Measurements from ENCODE around the gene ARL16. TPM values are rescaled to one million over a fixed set of nuclear protein-coding genes. Genes with fewer than 3 reads are reported as not detected.
A peak's percentile ranks its signal among the peaks of the same experiment; 100 is the strongest.

Gene ARL16
- total RNA-seq = 25.0 TPM
- long read RNA-seq, transcript ARL16-204 (5 exons, 1,526 nt) = minor isoform, 21 of 65 reads
- long read RNA-seq, transcript ARL16-201 (5 exons, 1,227 nt) = major isoform, 26 of 65 reads
- long read RNA-seq, partial matches to known transcripts = 4 of 65 reads
- long read RNA-seq, other reads (novel, unspliced or antisense) = 10 of 65 reads

- peak; percentile 99 for DNase-seq (ENCODE audit: low spot score)
Measured at GRCh38 chr17:81683584-81684441, at the start of gene ARL16, which contains the start of gene HGS. Gene ARL16 (minus strand): TSS chr17:81683797. CDS start chr17:81683753, 44 bp downstream. Gene HGS (plus strand): TSS chr17:81684011. CDS start chr17:81684067, 56 bp downstream.

GRCh38 chr17:81727324-81728031 is 43.9 kb upstream of the ARL16 start:
- DNase-seq (ENCODE audit: low spot score) = no peak

GRCh38 chr17:81726004-81726403 is 42.4 kb upstream of the ARL16 start:
- no peak for DNase-seq (ENCODE audit: low spot score)

GRCh38 chr17:81725439-81725838 is 41.8 kb upstream of the ARL16 start:
- DNase-seq (ENCODE audit: low spot score) = no peak

GRCh38 chr17:81723651-81724209 is 40.1 kb upstream of the ARL16 start:
- DNase-seq (ENCODE audit: low spot score) = no peak

- DNase-seq (ENCODE audit: low spot score) = no peak
Measured at GRCh38 chr17:81722184-81723120, 38.9 kb upstream of the ARL16 start.

GRCh38 chr17:81720267-81721071 is 36.9 kb upstream of the ARL16 start:
- no peak for DNase-seq (ENCODE audit: low spot score)

GRCh38 chr17:81719410-81720266 is 36.0 kb upstream of the ARL16 start:
- DNase-seq (ENCODE audit: low spot score) = no peak

GRCh38 chr17:81717766-81718089 is 34.1 kb upstream of the ARL16 start:
- DNase-seq (ENCODE audit: low spot score) = no peak

- no peak for DNase-seq (ENCODE audit: low spot score)
Measured at GRCh38 chr17:81717049-81717765, 33.6 kb upstream of the ARL16 start.

- no peak for DNase-seq (ENCODE audit: low spot score)
Measured at GRCh38 chr17:81716674-81716996, 33.0 kb upstream of the ARL16 start.

GRCh38 chr17:81715872-81716673 is 32.5 kb upstream of the ARL16 start:
- DNase-seq (ENCODE audit: low spot score) = no peak

- DNase-seq (ENCODE audit: low spot score) = no peak
Measured at GRCh38 chr17:81715107-81715871, 31.7 kb upstream of the ARL16 start.

GRCh38 chr17:81714412-81715106 is 31.0 kb upstream of the ARL16 start:
- no peak for DNase-seq (ENCODE audit: low spot score)

- DNase-seq (ENCODE audit: low spot score) = no peak
Measured at GRCh38 chr17:81713556-81714411, 30.2 kb upstream of the ARL16 start.

Measured in mesenteric fat pad (tissue), 1 donor.